Ovary (tissue), 9 donors: ENCODE results near the gene MOG. TPM values are rescaled to one million over a fixed set of nuclear protein-coding genes. Genes with fewer than 3 reads are reported as not detected.

ENCODE experiments used
- DNase-seq, 5 donors: peaks; one replicate each; pipeline ENCODE4 v3.0.0-alpha.2; 2019 to 2020
- H3K27ac ChIP-seq, 2 donors: fragments of 200-600 bp; one replicate each; pipeline versions ENCODE4 v1.5.1 to v1.8.0; 2019 to 2022
- H3K27me3 ChIP-seq: fragments of 200-600 bp; one replicate; pipeline ENCODE4 v1.8.0; 2022
- H3K36me3 ChIP-seq: fragments of 200-600 bp; sonication (generic); one replicate; pipeline ENCODE4 v1.5.1; 2019
- H3K4me1 ChIP-seq: one replicate; pipeline ENCODE4 v1.8.1; 2013; ENCODE audit warnings: mild to moderate bottlenecking, moderate library complexity; ENCODE audit not compliant: insufficient read depth
- H3K4me3 ChIP-seq: fragments of 200-600 bp; sonication (generic); one replicate; pipeline ENCODE4 v1.5.1; 2017
- H3K9me3 ChIP-seq, 2 donors: fragments of 200-600 bp in 1 of 2; sonication (generic) in 1 of 2; one replicate each; pipeline versions ENCODE4 v1.5.1 to v1.8.1; 2013 to 2019; ENCODE audit warnings: mild to moderate bottlenecking in 1 of 2, moderate library complexity in 1 of 2
- CTCF ChIP-seq, 3 donors: fragments of 450-650 bp in 2 of 3; fragments of 200-600 bp in 1 of 3; IDR thresholded peaks; one replicate each; pipeline versions ENCODE4 v1.5.1 to v1.8.0; 2016 to 2022; ENCODE audit warnings: antibody characterized with exemption in 3 of 3, mild to moderate bottlenecking in 1 of 3
- EP300 ChIP-seq: sonication (generic); formaldehyde crosslinking; IDR thresholded peaks from one replicate; pipeline ENCODE4 v1.6.1; 2017; ENCODE audit warnings: antibody characterized with exemption
- POLR2A ChIP-seq: fragments of 450-650 bp; IDR thresholded peaks from one replicate; pipeline ENCODE4 v1.6.1; 2017; ENCODE audit warnings: antibody characterized with exemption, mild to moderate bottlenecking, moderate library complexity
- WGBS, 3 donors: extraction: QIAGEN DNeasy Blood & Tissue Kit in 1 of 3; methylation state at CpG; one replicate each; pipeline versions ENCODE4 v1.1.5 to v1.1.7; 2013 to 2017; 5-methylcytosine and 5-hydroxymethylcytosine counted together
- intact Hi-C, 4 donors: fragments of 100-400 bp; cut with DNase I; formaldehyde crosslinking; loops; one replicate each; pipeline versions ENCODE4 v1.11.0 to v1.15.1; 2022 to 2023
- polyA plus RNA-seq, 2 donors: library from polyadenylated mRNA; stranded (reverse); fragments of 200-250 nt in 1 of 2; fragments of 350-450 nt in 1 of 2; fragmentation: Illumina TruSeq in 1 of 2; extraction: RNeasy Lipid Tissue Mini Kit (QIAGEN cat#74804) in 1 of 2; gene quantifications; one replicate each; pipeline ENCODE4 v1.2.3, GENCODE V29; 2013 to 2014
- total RNA-seq, 7 donors: library from RNA; depleted of rRNA in 2 of 7; stranded (reverse); fragments of >200 nt in 2 of 7; fragmentation: NEBNext Ultra II Directional in 3 of 7; extraction: Animal tissue kit (Norgen Biotek cat#: 25700) in 3 of 7; gene quantifications; one replicate each; pipeline versions ENCODE4 v1.1.0 to v1.2.4, GENCODE V29; 2016 to 2023
- donor health status: DM: no; HTN: no; CAD: no; lungs with moderate emphysema.
- donor health status: DM: no; HTN: no; CAD: no.
- donor health status: Bipolar disorder and iron deficiency.
- donor health status: DM: yes; HTN: yes; CAD: no.
- donor health status: DM: no; HTN: no; CAD: no.
- donor health status: DM: yes; HTN: yes; CAD: no.

MOG gene
- total and polyA plus RNA-seq, 9 donors, result 0.05 to 0.13 TPM; not detected in 7

GRCh38 chr6:29617782-29618554 is 38.9 kb upstream of the MOG start:
- intact Hi-C loops, result no loop called here
- H3K27me3 ChIP-seq, result no peaks in the 10 kb centered on the region
- no peak for DNase-seq
- H3K4me1 ChIP-seq, result no peaks in the 10 kb centered on the region
- H3K27ac ChIP-seq, result no peak overlapping the region
- H3K36me3 ChIP-seq, result no peaks in the 10 kb centered on the region
- 93 to 94% (median 93%) methylated on average over 8 of the region's 8 CpGs for WGBS, 3 donors
- H3K9me3 ChIP-seq, result no peaks in the 10 kb centered on the region
- H3K4me3 ChIP-seq, result no peak overlapping the region
- no peak for TF ChIP-seq CTCF (IDR thresholded peaks at IDR 0.05)
- TF ChIP-seq POLR2A, result no peak
- no peak for TF ChIP-seq EP300

GRCh38 chr6:29619578-29620160 is 37.2 kb upstream of the MOG start:
- intact Hi-C loops, result no loop called here

GRCh38 chr6:29620630-29621029 is 36.3 kb upstream of the MOG start:
- H3K9me3 ChIP-seq, result no peaks in the 10 kb centered on the region
- H3K4me3 ChIP-seq, result no peak overlapping the region
- H3K27me3 ChIP-seq, result no peaks in the 10 kb centered on the region
- H3K36me3 ChIP-seq, result no peaks in the 10 kb centered on the region
- TF ChIP-seq EP300, result no peak
- no peak for TF ChIP-seq CTCF (IDR thresholded peaks at IDR 0.05)
- no peak for TF ChIP-seq POLR2A
- no peak overlapping the region for H3K27ac ChIP-seq
- no peaks in the 10 kb centered on the region for H3K4me1 ChIP-seq
- intact Hi-C loops, result no loop called here
- DNase-seq, result no peak
- WGBS, 3 donors, result 71 to 74% (median 74%) methylated on average over 4 of the region's 4 CpGs

More at GRCh38 chr6:29619578-29620160, 37.2 kb upstream of the MOG start:
- TF ChIP-seq POLR2A (no peak), EP300 (no peak), CTCF (IDR thresholded peaks at IDR 0.05) (no peak)
- no peak for DNase-seq
- H3K27ac ChIP-seq, result no peak overlapping the region
- H3K36me3 ChIP-seq, result no peaks in the 10 kb centered on the region
- no peaks in the 10 kb centered on the region for H3K4me1 ChIP-seq
- no peaks in the 10 kb centered on the region for H3K27me3 ChIP-seq
- WGBS, 3 donors, result 63 to 89% (median 80%) methylated on average over 1 of the region's 1 CpG
- no peaks in the 10 kb centered on the region for H3K9me3 ChIP-seq
- H3K4me3 ChIP-seq, result no peak overlapping the region

GRCh38 chr6:29624520-29624961 is 32.4 kb upstream of the MOG start:
- no peaks in the 10 kb centered on the region for H3K36me3 ChIP-seq
- no peaks in the 10 kb centered on the region for H3K27me3 ChIP-seq
- 80 to 88% (median 85%) methylated on average over 3 of the region's 3 CpGs for WGBS, 3 donors
- H3K4me3 ChIP-seq, result no peak overlapping the region
- H3K9me3 ChIP-seq, result no peaks in the 10 kb centered on the region
- H3K27ac ChIP-seq, result no peak overlapping the region
- intact Hi-C loops, result no loop called here
- peaks cover 3% of the 10 kb centered on the region for H3K4me1 ChIP-seq
- no peak for DNase-seq
- no peak for TF ChIP-seq EP300
- TF ChIP-seq CTCF (IDR thresholded peaks at IDR 0.05), result no peak
- TF ChIP-seq POLR2A, result no peak
